ENCODE results near the gene SLC36A1.

The SLC36A1 gene

DNA sequence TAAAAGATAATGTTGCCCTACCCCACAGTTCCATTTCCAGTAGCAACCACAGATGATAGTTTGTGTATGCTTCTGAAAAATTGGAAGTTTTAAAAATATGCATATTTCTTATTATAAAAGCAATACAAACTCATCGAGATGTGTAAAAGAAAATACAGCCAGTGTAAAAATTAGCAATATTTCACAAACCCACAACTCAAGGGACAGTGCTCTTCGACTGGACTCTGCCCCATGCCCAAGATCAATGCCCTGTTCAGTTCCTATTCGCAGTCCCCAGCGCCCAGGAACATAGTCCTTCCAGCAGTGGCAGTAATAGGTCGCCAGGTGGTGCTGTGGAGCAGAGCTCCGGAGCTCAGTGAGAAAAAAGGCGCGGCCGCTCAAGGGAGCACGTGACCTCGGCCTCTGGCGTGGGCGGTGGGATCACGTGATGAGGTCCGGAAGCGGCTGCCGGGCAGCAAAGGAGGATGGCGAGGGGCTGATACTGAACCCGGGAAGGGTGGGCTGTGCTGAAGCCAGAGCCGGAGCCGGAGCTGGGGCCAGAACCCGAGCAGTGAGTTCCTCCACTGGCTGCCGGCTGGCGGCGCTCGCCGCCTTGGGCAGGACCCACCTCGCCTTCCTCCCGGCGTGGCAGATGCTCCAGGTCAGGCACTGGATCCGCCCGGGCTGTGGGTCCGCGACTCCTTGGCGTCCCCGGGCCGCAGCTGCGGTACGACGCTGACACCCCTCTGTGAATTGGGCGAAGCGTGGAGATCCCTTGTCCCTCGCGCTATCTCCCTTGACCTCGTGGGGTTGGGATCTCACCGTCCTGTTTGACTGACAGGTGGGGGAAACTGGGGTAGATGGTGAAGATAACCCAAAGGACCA, at the start of gene SLC36A1:
Gene SLC36A1, plus strand, starts transcription at position 430 of the 864 bp plus-strand sequence. CDS start 11,190 bp downstream, outside the sequence.
- CTCF ChIA-PET = interaction anchor here (0.6 to 2.2 kb wide), 10 partner anchors 10 to 211 kb away, joined by 3 to 14 read pairs (median 4); no protein-coding TSS in a partner anchor
- POLR2A ChIA-PET = interaction anchor here (0.6 to 1.8 kb wide), 5 partner anchors 10 to 371 kb away, joined by 3 to 5 read pairs (median 3); no protein-coding TSS in a partner anchor

GRCh38 chr5:151405334-151406160, 41.9 kb upstream of the SLC36A1 start:
- ChIA-PET POLR2A (no interaction called here), CTCF (interaction anchor here (0.7 to 0.9 kb wide), 2 partner anchors 17 to 160 kb away, joined by 3 read pairs; no protein-coding TSS in a partner anchor)
- TF ChIP-seq PKNOX1 (IDR thresholded peaks at IDR 0.05) = no peak
- TF ChIP-seq ARNT (IDR thresholded peaks at IDR 0.05) = no peak
- TF ChIP-seq LEF1 (IDR thresholded peaks at IDR 0.05; ENCODE audit: borderline replicate concordance) = no peak
- TF ChIP-seq BHLHE40 (IDR thresholded peaks at IDR 0.05; ENCODE audit: borderline replicate concordance) = no peak
- TF ChIP-seq L3MBTL2 (conservative IDR thresholded peaks at IDR 0.05) = no peak
- no peak for TF ChIP-seq ZNF384 (IDR thresholded peaks at IDR 0.05)
- no peak for TF ChIP-seq FOXA1 (IDR thresholded peaks at IDR 0.05)
- TF ChIP-seq SP1 (IDR thresholded peaks at IDR 0.05) = no peak
- no peak for TF ChIP-seq FOXM1 (IDR thresholded peaks at IDR 0.05; ENCODE audit: borderline replicate concordance)
- TF ChIP-seq TARDBP (IDR thresholded peaks at IDR 0.05) = no peak
- no peak for TF ChIP-seq NFRKB (IDR thresholded peaks at IDR 0.05)
- TF ChIP-seq HDGF (IDR thresholded peaks at IDR 0.05; ENCODE audit: borderline replicate concordance) = no peak
- TF ChIP-seq CTBP1 (IDR thresholded peaks at IDR 0.05; ENCODE audit: borderline replicate concordance) = no peak
- TF ChIP-seq ELF4 (IDR thresholded peaks at IDR 0.05) = no peak
- TF ChIP-seq SUZ12 (IDR thresholded peaks at IDR 0.05) = no peak
- no peak for DNase-seq (ENCODE audit: extremely low spot score)

More for the DNA sequence above, at the start of gene SLC36A1:
- TF ChIP-seq FOXM1 (IDR thresholded peaks at IDR 0.05; ENCODE audit: borderline replicate concordance) = no peak
- no peak for TF ChIP-seq FOXA1 (IDR thresholded peaks at IDR 0.05)
- no peak for TF ChIP-seq BHLHE40 (IDR thresholded peaks at IDR 0.05; ENCODE audit: borderline replicate concordance)
- peak; percentile 88 for TF ChIP-seq L3MBTL2 (conservative IDR thresholded peaks at IDR 0.05)
- peak; percentile 89 for TF ChIP-seq PKNOX1 (IDR thresholded peaks at IDR 0.05)
- DNase-seq (ENCODE audit: extremely low spot score) = peak; percentile 94

DNA sequence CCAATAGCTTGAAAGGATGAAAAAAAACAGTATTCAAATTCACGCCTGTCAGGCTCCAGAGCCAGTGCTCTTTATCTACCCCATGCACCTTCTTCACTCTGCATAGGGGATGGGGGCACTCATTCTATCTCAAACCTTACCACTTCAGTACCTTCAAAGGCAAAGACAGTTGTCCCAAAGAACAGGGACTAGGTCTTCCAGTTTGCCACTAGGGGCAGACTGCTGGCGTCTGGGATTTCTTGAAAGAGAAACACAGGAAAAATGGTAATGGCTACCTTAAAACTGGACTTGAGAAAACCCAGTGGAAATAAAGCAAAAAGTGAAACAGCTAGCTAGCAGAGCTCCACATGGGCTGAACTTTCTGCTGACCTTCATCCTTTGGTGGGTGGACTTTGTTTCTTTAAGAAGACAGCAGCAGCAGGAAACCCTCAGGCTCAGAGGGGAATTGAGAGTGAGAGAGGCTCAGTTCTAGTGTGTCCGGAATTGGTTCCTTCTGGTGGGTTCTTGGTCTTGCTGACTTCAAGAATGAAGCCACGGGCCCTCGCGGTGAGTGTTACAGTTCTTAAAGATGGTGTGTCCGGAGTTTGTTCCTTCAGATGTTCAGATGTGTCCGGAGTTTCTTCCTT, 41.0 kb upstream of the SLC36A1 start:
- DNase-seq (ENCODE audit: extremely low spot score) = peak; percentile 53
- TF ChIP-seq CTBP1 (IDR thresholded peaks at IDR 0.05; ENCODE audit: borderline replicate concordance) = no peak
- ChIA-PET CTCF (interaction anchor here (0.7 to 0.9 kb wide), 2 partner anchors 17 to 159 kb away, joined by 3 read pairs; no protein-coding TSS in a partner anchor), POLR2A (no interaction called here)

DNA sequence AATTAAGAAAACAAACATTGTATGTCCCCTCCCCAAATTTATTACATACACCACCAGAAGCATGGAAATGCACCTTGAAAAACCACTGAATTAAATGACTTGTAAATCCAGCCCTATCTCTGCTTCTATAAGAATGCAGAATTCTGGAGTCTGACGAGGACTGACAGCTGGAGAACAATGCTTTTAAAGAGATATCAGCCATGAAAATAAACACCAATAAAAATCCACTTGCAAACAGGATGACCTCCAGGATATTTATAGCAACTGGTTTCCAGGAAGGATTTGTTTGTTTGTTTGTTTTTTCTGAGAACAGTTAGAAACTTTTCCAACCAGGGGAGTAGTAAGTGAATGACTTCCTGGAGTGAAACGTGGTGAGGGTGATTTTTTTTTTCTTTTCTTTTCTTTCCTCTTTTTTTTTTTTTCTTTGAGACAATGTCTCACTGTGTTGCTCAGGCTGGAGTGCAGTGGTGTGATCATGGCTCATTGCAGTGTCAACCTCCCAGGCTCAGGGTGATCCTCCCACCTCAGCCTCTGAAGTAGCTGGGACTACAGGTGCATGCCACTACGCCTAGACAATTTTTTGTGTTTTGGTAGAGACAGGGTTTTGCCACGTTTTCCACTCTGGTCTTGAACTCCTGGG, 38.7 kb upstream of the SLC36A1 start:
- ChIA-PET CTCF (no interaction called here), POLR2A (no interaction called here)
- TF ChIP-seq SP1 (IDR thresholded peaks at IDR 0.05) = no peak
- no peak for TF ChIP-seq ARNT (IDR thresholded peaks at IDR 0.05)
- no peak for TF ChIP-seq ELF4 (IDR thresholded peaks at IDR 0.05)
- TF ChIP-seq FOXK2 (IDR thresholded peaks at IDR 0.05) = no peak
- TF ChIP-seq NFRKB (IDR thresholded peaks at IDR 0.05) = no peak
- TF ChIP-seq PKNOX1 (IDR thresholded peaks at IDR 0.05) = no peak
- TF ChIP-seq FOXM1 (IDR thresholded peaks at IDR 0.05; ENCODE audit: borderline replicate concordance) = no peak
- no peak for TF ChIP-seq L3MBTL2 (conservative IDR thresholded peaks at IDR 0.05)
- TF ChIP-seq CTBP1 (IDR thresholded peaks at IDR 0.05; ENCODE audit: borderline replicate concordance) = no peak
- DNase-seq (ENCODE audit: extremely low spot score) = no peak

DNA sequence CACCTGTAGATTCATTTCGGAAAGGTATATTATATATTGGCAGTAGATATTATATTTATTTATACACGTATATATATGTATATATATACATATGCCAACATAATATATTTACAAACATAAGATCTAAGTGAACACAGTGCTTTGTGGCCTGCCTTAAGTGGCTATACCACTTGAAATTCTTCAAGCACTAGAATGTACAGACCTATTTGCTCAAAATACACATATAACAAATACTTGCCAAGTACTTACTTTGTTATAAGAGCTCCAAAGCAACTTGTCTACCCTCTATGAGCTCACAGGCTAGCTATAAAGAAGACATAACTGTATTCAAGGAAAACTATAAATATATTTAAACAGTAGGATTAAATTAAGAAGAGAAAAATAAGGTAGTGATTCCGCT, 33.6 kb upstream of the SLC36A1 start:
- ChIA-PET POLR2A (no interaction called here), CTCF (no interaction called here)
- DNase-seq (ENCODE audit: extremely low spot score) = no peak
- TF ChIP-seq FOXK2 (IDR thresholded peaks at IDR 0.05) (no peak), PKNOX1 (IDR thresholded peaks at IDR 0.05) (no peak), SP1 (IDR thresholded peaks at IDR 0.05) (no peak), TARDBP (IDR thresholded peaks at IDR 0.05) (no peak), ZNF384 (IDR thresholded peaks at IDR 0.05) (no peak), SUZ12 (IDR thresholded peaks at IDR 0.05) (no peak), HDGF (IDR thresholded peaks at IDR 0.05; ENCODE audit: borderline replicate concordance) (no peak), BHLHE40 (IDR thresholded peaks at IDR 0.05; ENCODE audit: borderline replicate concordance) (no peak), NFRKB (IDR thresholded peaks at IDR 0.05) (no peak), L3MBTL2 (conservative IDR thresholded peaks at IDR 0.05) (no peak), ARNT (IDR thresholded peaks at IDR 0.05) (no peak), ELF4 (IDR thresholded peaks at IDR 0.05) (no peak), CTBP1 (IDR thresholded peaks at IDR 0.05; ENCODE audit: borderline replicate concordance) (no peak)

All from HEK293T (cell line).